ENCODE measurements around the gene LSAMP.

DNA sequence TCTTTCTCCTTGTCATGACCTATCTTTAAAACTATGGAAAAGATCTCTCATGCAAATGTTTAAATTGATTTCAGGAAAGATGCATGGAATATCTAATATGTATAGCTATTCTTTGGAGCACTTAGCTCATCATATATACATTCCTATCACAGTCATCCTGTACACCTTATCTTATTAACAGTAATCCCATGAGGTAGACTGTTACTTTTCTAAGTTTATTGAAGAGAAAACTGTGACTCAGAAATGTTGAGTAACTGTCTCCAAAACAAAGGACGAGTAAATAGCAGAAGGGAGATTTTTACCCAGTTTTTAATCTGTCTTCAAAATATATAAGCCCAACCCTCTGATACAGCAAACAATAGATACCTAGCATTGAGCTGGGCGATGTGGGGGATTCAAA lies 513.7 kb downstream of the LSAMP start:
- TF ChIP-seq RBM34 (IDR thresholded peaks at IDR 0.05; ENCODE audit: borderline replicate concordance, insufficient read depth, low read length): no peak
- no peak for TF ChIP-seq DMBX1 (CRISPR knock-in tag; IDR thresholded peaks at IDR 0.05; ENCODE audit: borderline replicate concordance)
- no peak for TF ChIP-seq OTX1 (CRISPR knock-in tag; IDR thresholded peaks at IDR 0.05)
- TF ChIP-seq NR2C1 (IDR thresholded peaks at IDR 0.05): no peak
- TF ChIP-seq NR2C1 (tag; IDR thresholded peaks at IDR 0.05): no peak
- TF ChIP-seq, protein P1, sequence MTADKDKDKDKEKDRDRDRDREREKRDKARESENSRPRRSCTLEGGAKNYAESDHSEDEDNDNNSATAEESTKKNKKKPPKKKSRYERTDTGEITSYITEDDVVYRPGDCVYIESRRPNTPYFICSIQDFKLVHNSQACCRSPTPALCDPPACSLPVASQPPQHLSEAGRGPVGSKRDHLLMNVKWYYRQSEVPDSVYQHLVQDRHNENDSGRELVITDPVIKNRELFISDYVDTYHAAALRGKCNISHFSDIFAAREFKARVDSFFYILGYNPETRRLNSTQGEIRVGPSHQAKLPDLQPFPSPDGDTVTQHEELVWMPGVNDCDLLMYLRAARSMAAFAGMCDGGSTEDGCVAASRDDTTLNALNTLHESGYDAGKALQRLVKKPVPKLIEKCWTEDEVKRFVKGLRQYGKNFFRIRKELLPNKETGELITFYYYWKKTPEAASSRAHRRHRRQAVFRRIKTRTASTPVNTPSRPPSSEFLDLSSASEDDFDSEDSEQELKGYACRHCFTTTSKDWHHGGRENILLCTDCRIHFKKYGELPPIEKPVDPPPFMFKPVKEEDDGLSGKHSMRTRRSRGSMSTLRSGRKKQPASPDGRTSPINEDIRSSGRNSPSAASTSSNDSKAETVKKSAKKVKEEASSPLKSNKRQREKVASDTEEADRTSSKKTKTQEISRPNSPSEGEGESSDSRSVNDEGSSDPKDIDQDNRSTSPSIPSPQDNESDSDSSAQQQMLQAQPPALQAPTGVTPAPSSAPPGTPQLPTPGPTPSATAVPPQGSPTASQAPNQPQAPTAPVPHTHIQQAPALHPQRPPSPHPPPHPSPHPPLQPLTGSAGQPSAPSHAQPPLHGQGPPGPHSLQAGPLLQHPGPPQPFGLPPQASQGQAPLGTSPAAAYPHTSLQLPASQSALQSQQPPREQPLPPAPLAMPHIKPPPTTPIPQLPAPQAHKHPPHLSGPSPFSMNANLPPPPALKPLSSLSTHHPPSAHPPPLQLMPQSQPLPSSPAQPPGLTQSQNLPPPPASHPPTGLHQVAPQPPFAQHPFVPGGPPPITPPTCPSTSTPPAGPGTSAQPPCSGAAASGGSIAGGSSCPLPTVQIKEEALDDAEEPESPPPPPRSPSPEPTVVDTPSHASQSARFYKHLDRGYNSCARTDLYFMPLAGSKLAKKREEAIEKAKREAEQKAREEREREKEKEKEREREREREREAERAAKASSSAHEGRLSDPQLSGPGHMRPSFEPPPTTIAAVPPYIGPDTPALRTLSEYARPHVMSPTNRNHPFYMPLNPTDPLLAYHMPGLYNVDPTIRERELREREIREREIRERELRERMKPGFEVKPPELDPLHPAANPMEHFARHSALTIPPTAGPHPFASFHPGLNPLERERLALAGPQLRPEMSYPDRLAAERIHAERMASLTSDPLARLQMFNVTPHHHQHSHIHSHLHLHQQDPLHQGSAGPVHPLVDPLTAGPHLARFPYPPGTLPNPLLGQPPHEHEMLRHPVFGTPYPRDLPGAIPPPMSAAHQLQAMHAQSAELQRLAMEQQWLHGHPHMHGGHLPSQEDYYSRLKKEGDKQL (CRISPR knock-in tag; IDR thresholded peaks at IDR 0.05; ENCODE audit: borderline replicate concordance): no peak
- no peak for TF ChIP-seq CTCF (IDR thresholded peaks at IDR 0.05 in 2 of 3, conservative IDR thresholded peaks at IDR 0.05 in 1 of 3; ENCODE audit: insufficient read depth in 2 of 3, low read depth in 1 of 3, low read length in 3 of 3)
- TF ChIP-seq, protein P2, sequence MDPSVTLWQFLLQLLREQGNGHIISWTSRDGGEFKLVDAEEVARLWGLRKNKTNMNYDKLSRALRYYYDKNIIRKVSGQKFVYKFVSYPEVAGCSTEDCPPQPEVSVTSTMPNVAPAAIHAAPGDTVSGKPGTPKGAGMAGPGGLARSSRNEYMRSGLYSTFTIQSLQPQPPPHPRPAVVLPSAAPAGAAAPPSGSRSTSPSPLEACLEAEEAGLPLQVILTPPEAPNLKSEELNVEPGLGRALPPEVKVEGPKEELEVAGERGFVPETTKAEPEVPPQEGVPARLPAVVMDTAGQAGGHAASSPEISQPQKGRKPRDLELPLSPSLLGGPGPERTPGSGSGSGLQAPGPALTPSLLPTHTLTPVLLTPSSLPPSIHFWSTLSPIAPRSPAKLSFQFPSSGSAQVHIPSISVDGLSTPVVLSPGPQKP (CRISPR knock-in tag; IDR thresholded peaks at IDR 0.05): no peak
- no peak for TF ChIP-seq HNRNPH1 (optimal IDR thresholded peaks at IDR 0.05; ENCODE audit: low read depth, low read length)
- TF ChIP-seq ZNF639 (CRISPR knock-in tag; conservative IDR thresholded peaks at IDR 0.05 in 1 of 2, IDR thresholded peaks at IDR 0.05 in 1 of 2): no peak
- TF ChIP-seq, protein P3, sequence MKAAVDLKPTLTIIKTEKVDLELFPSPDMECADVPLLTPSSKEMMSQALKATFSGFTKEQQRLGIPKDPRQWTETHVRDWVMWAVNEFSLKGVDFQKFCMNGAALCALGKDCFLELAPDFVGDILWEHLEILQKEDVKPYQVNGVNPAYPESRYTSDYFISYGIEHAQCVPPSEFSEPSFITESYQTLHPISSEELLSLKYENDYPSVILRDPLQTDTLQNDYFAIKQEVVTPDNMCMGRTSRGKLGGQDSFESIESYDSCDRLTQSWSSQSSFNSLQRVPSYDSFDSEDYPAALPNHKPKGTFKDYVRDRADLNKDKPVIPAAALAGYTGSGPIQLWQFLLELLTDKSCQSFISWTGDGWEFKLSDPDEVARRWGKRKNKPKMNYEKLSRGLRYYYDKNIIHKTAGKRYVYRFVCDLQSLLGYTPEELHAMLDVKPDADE (conservative IDR thresholded peaks at IDR 0.05; ENCODE audit: control insufficient read depth, low read depth, low read length): no peak
- no peak for TF ChIP-seq POLR2A (conservative IDR thresholded peaks at IDR 0.05)
- TF ChIP-seq RAD21 (CRISPR knock-in tag; conservative IDR thresholded peaks at IDR 0.05 in 1 of 2, IDR thresholded peaks at IDR 0.05 in 1 of 2): no peak
